ENCODE measurements around the gene SULT1A3. TPM values are rescaled to one million over a fixed set of nuclear protein-coding genes. Genes with fewer than 3 reads are reported as not detected.

Gene SULT1A3
- total RNA-seq, 1 experiment from 2014 or later = 23.5 TPM

- H3K9ac ChIP-seq (ENCODE audit: low read length) = no peak overlapping the region
- TF ChIP-seq CBX3 (IDR thresholded peaks at IDR 0.05; ENCODE audit: low read depth) = no peak
- no peak for TF ChIP-seq CTCF (IDR thresholded peaks at IDR 0.05 in 2 of 3, conservative IDR thresholded peaks at IDR 0.05 in 1 of 3; ENCODE audit: borderline replicate concordance in 1 of 3, insufficient read depth in 1 of 3, low read depth in 2 of 3, low read length in 2 of 3)
- TF ChIP-seq ZNF274 (IDR thresholded peaks at IDR 0.05; ENCODE audit: low read depth, low read length) = no peak
- TF ChIP-seq JUND (IDR thresholded peaks at IDR 0.05) = no peak
- no peak for TF ChIP-seq ELF1 (IDR thresholded peaks at IDR 0.05; ENCODE audit: borderline replicate concordance, low read depth)
- TF ChIP-seq SIN3A (IDR thresholded peaks at IDR 0.05; ENCODE audit: low read depth) = no peak
- no peak for TF ChIP-seq EZH2phosphoT487 (IDR thresholded peaks at IDR 0.05; ENCODE audit: borderline replicate concordance)
- TF ChIP-seq REST (IDR thresholded peaks at IDR 0.05; ENCODE audit: low read depth) = no peak
- TF ChIP-seq POLR2AphosphoS5 (IDR thresholded peaks at IDR 0.05; ENCODE audit: low read depth, low read length) = no peak
- no peak for TF ChIP-seq FOSL1 (IDR thresholded peaks at IDR 0.05; ENCODE audit: low read depth)
- no peak for TF ChIP-seq CEBPB (IDR thresholded peaks at IDR 0.05; ENCODE audit: low read depth)
- no peak for TF ChIP-seq SP1 (IDR thresholded peaks at IDR 0.05; ENCODE audit: low read depth)
- no peak for TF ChIP-seq EGR1 (IDR thresholded peaks at IDR 0.05; ENCODE audit: low read depth)
- no peak for TF ChIP-seq YY1 (IDR thresholded peaks at IDR 0.05; ENCODE audit: extremely low read depth, insufficient replicate concordance, low read depth, low read length)
- no peak for TF ChIP-seq TCF7L2 (IDR thresholded peaks at IDR 0.05; ENCODE audit: borderline replicate concordance, extremely low read depth, insufficient read depth, insufficient read length)
- no peak for TF ChIP-seq ATF3 (IDR thresholded peaks at IDR 0.05)
- no peak for TF ChIP-seq EZH2 (IDR thresholded peaks at IDR 0.05)
- no peak for TF ChIP-seq MAX (IDR thresholded peaks at IDR 0.05)
- no peak for TF ChIP-seq RAD21 (IDR thresholded peaks at IDR 0.05; ENCODE audit: low read depth)
- no peaks in the 10 kb centered on the region for H4K20me1 ChIP-seq (ENCODE audit: insufficient read depth)
- ChIA-PET RAD21 (ENCODE audit: low non-redundant PET in 1 of 2, low total read pairs in 2 of 2, uncharacterized antibody in 2 of 2, unreplicated experiment in 2 of 2) (no interaction called here), CTCF (no interaction called here), POLR2A (no interaction called here)
- no peaks in the 10 kb centered on the region for H3K79me2 ChIP-seq (ENCODE audit: insufficient read depth, low read length)
- no peak overlapping the region for H3K4me2 ChIP-seq (ENCODE audit: low read length)
- peaks cover 5 to 19% of the 10 kb centered on the region in 2 experiments; a peak in 3 of 4 replicates for H3K4me1 ChIP-seq (ENCODE audit: control insufficient read depth in 1 of 2, insufficient read depth in 2 of 2, low read length in 2 of 2)
- ATAC-seq (no peak), DNase-seq (ENCODE audit: low read depth, low spot score) (no peak)
- H3K4me3 ChIP-seq (replicated peaks in 1 of 2; ENCODE audit: low read depth in 1 of 2, low read length in 2 of 2) = no peak overlapping the region
- H3K9me3 ChIP-seq (ENCODE audit: control insufficient read depth in 1 of 2, insufficient read depth in 1 of 2, low read depth in 1 of 2, low read length in 2 of 2) = no peaks in the 10 kb centered on the region
- no peaks in the 10 kb centered on the region for H3K36me3 ChIP-seq (ENCODE audit: control insufficient read depth in 1 of 2, insufficient read depth in 2 of 2, low read length in 2 of 2)
- no peaks in the 10 kb centered on the region for H3K9me2 ChIP-seq (ENCODE audit: insufficient read depth)
- intact Hi-C loops (cut with micrococcal nuclease) = no loop called here
- H2AFZ ChIP-seq (ENCODE audit: low read depth, low read length, poor library complexity, severe bottlenecking) = no peak overlapping the region
- peak overlapping the region; percentile 2; the same call in 1 of the 2 replicates for H3K27ac ChIP-seq (ENCODE audit: low read depth, low read length)
- H3K27me3 ChIP-seq (ENCODE audit: insufficient read depth, low read length) = no peaks in the 10 kb centered on the region
- BruUV-seq (replicated peaks) = no TSS peak
These were observed 14.0 kb upstream of the SULT1A3 start for GRCh38 chr16:30184891-30185682.
